ENCODE data around the gene ANKRD16. TPM values are rescaled to one million over a fixed set of nuclear protein-coding genes. Genes with fewer than 3 reads are reported as not detected.
"Not testable (repeated sequence)": the region's sequence is repeated elsewhere in the genome, so short reads cannot be mapped to it uniquely, and the experiment has no call there.

Gene ANKRD16
- total RNA-seq, 1 experiment from 2014 or later, result 12.2 TPM

GRCh38 chr10:5911670-5912069, 22.0 kb upstream of the ANKRD16 start (continued):
- TF ChIP-seq, protein P1, sequence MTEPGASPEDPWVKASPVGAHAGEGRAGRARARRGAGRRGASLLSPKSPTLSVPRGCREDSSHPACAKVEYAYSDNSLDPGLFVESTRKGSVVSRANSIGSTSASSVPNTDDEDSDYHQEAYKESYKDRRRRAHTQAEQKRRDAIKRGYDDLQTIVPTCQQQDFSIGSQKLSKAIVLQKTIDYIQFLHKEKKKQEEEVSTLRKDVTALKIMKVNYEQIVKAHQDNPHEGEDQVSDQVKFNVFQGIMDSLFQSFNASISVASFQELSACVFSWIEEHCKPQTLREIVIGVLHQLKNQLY (CRISPR knock-in tag; IDR thresholded peaks at IDR 0.05), result no peak
- TF ChIP-seq SMAD4 (CRISPR knock-in tag; IDR thresholded peaks at IDR 0.05) (no peak), CREM (CRISPR knock-in tag; IDR thresholded peaks at IDR 0.05) (no peak), MXD4 (CRISPR knock-in tag; IDR thresholded peaks at IDR 0.05; ENCODE audit: borderline replicate concordance) (no peak), GABPB1 (CRISPR knock-in tag; IDR thresholded peaks at IDR 0.05) (no peak), SP1 (CRISPR knock-in tag; conservative IDR thresholded peaks at IDR 0.05) (no peak)
- TF ChIP-seq, protein P2, sequence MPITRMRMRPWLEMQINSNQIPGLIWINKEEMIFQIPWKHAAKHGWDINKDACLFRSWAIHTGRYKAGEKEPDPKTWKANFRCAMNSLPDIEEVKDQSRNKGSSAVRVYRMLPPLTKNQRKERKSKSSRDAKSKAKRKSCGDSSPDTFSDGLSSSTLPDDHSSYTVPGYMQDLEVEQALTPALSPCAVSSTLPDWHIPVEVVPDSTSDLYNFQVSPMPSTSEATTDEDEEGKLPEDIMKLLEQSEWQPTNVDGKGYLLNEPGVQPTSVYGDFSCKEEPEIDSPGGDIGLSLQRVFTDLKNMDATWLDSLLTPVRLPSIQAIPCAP (CRISPR knock-in tag; IDR thresholded peaks at IDR 0.05), result no peak

DNA sequence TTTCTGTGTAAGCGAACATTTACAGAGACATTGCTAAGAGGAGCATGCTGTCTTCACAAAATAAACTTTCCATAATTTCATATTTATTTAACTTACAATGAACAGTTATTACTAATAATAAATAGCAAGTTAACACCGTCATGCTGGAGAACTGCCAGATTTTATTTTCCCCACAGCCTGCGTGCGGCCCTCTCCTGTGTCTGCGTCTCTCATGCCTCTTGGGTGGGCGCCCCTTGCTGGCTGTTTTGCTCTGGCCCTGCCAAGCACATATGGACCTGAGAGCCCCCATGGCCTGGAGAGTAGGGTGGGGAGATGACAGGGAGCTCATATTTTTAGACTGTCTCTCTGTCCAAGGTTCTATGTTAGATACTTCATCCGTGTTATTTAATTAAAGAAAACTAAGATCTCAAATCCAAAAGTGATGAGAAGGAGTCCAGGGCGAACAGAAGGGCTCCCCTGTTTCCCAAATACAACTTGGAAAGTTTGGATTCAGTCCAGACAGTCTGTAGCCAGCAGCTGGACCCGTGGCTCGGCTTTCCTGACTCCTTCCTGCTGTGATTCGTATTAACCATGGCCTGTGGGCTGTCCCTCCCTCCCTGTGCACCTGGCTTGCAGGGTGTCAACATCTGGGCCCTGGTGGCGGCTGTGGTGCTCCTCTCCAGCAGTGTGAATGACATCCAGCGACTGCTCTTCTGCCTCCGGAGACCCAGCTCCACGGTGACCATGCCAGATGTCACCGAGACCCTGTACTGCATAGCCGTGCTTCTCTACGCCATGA, 20.8 kb upstream of the ANKRD16 start:
- DNase-seq (ENCODE audit: low spot score) (no peak), ATAC-seq (no peak)
- no peak for TF ChIP-seq PREB (CRISPR knock-in tag; IDR thresholded peaks at IDR 0.05; ENCODE audit: borderline replicate concordance)
- TF ChIP-seq, protein P3, sequence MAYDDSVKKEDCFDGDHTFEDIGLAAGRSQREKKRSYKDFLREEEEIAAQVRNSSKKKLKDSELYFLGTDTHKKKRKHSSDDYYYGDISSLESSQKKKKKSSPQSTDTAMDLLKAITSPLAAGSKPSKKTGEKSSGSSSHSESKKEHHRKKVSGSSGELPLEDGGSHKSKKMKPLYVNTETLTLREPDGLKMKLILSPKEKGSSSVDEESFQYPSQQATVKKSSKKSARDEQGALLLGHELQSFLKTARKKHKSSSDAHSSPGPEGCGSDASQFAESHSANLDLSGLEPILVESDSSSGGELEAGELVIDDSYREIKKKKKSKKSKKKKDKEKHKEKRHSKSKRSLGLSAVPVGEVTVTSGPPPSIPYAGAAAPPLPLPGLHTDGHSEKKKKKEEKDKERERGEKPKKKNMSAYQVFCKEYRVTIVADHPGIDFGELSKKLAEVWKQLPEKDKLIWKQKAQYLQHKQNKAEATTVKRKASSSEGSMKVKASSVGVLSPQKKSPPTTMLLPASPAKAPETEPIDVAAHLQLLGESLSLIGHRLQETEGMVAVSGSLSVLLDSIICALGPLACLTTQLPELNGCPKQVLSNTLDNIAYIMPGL (CRISPR knock-in tag; IDR thresholded peaks at IDR 0.05), result no peak
- TF ChIP-seq, protein P4, sequence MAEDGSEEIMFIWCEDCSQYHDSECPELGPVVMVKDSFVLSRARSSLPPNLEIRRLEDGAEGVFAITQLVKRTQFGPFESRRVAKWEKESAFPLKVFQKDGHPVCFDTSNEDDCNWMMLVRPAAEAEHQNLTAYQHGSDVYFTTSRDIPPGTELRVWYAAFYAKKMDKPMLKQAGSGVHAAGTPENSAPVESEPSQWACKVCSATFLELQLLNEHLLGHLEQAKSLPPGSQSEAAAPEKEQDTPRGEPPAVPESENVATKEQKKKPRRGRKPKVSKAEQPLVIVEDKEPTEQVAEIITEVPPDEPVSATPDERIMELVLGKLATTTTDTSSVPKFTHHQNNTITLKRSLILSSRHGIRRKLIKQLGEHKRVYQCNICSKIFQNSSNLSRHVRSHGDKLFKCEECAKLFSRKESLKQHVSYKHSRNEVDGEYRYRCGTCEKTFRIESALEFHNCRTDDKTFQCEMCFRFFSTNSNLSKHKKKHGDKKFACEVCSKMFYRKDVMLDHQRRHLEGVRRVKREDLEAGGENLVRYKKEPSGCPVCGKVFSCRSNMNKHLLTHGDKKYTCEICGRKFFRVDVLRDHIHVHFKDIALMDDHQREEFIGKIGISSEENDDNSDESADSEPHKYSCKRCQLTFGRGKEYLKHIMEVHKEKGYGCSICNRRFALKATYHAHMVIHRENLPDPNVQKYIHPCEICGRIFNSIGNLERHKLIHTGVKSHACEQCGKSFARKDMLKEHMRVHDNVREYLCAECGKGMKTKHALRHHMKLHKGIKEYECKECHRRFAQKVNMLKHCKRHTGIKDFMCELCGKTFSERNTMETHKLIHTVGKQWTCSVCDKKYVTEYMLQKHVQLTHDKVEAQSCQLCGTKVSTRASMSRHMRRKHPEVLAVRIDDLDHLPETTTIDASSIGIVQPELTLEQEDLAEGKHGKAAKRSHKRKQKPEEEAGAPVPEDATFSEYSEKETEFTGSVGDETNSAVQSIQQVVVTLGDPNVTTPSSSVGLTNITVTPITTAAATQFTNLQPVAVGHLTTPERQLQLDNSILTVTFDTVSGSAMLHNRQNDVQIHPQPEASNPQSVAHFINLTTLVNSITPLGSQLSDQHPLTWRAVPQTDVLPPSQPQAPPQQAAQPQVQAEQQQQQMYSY (CRISPR knock-in tag; IDR thresholded peaks at IDR 0.05), result no peak
- no peak for TF ChIP-seq HMGA2 (CRISPR knock-in tag; IDR thresholded peaks at IDR 0.05)
- TF ChIP-seq ZNF219 (CRISPR knock-in tag; IDR thresholded peaks at IDR 0.05; ENCODE audit: borderline replicate concordance), result no peak
- Mint-ChIP-seq H3K27ac (no peak overlapping the region), H3K4me3 (no peak overlapping the region), H3K4me1 (no peaks in the 10 kb centered on the region), H3K36me3 (peaks cover 81% of the 10 kb centered on the region), H3K9me3 (no peaks in the 10 kb centered on the region), H3K27me3 (ENCODE audit: low read depth) (no peaks in the 10 kb centered on the region)
- POLR2A ChIA-PET, result no interaction called here
- CTCF ChIA-PET, result no interaction called here

GRCh38 chr10:5908676-5909075, 19.0 kb upstream of the ANKRD16 start:
- H3K4me3 Mint-ChIP-seq; H3K9me3 Mint-ChIP-seq; ATAC-seq; POLR2A ChIA-PET; DNase-seq (ENCODE audit: low spot score); CTCF ChIA-PET; H3K4me1 Mint-ChIP-seq; H3K27me3 Mint-ChIP-seq (ENCODE audit: low read depth): not testable (repeated sequence)
- Mint-ChIP-seq H3K27ac (peak overlapping the region; percentile 29; the same call in 1 of the 2 replicates), H3K36me3 (peaks cover 67% of the 10 kb centered on the region)

All from WTC11 (cell line).